HG03439 (cell line): ENCODE data around the gene PPM1G.
A peak's percentile ranks its signal among the peaks of the same experiment; 100 is the strongest.
"Not testable (repeated sequence)": the region's sequence is repeated elsewhere in the genome, so short reads cannot be mapped to it uniquely, and the experiment has no call there.

ENCODE experiments used
- ATAC-seq: cut with Tn5 transposase; IDR thresholded peaks from one replicate; pipeline ENCODE4 v1.9.1; 2021; ENCODE audit warnings: mild to moderate bottlenecking, moderate library complexity; ENCODE audit not compliant: unreplicated experiment

PPM1G gene

DNA sequence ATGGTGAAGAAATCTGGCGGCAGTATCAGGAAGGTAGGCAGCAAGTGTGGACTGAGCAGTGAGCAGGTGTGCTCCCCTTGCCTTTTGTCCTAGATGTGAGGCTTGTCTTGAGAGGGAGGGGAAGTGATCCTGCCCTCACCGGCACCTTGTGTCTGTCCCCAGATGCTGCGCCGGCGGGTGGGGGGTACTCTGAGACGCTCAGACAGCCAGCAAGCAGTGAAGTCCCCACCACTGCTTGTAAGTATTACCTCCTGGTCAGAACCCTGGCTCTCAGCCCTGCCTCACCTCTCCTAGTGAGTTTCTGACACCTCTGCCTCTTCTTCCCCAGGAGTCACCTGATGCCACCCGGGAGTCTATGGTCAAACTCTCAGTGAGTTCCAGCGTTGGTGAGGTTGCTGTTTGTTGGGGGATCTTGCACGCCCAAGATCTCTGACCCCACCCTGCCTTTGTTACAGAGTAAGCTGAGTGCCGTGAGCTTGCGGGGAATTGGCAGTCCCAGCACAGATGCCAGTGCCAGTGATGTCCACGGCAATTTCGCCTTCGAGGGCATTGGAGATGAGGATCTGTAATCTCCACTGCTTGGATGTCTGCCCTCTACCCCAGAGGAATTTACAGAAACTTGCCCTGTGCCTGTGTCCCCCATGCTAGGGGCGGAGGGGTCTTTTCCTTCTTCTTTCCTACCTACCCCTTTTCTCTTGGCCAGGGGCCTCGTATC lies 33.1 kb downstream of the PPM1G start:
- ATAC-seq: no peak

DNA sequence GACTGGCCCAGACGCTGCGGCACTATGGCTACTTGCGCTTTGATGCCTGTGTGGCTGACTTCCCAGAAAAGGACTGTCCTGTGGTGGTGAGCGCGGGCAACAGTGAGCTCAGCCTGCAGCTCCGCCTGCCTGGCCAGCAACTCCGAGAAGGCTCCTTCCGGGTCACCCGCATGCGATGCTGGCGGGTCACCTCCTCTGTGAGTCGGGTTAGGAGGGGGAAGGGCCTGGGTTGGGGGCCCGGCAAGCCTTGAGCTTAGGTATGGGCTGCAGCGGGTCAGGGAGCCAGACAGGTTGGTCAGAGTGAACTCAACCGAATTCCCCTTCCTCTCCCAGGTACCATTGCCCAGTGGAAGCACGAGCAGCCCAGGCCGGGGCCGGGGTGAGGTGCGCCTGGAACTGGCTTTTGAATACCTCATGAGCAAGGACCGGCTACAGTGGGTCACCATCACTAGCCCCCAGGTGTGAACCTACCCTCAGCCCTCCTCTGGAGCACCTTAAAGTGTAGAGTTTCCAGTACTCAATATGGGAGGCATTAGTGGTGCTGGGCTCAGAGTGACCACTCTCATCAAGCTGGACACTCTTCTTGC lies 33.8 kb downstream of the PPM1G start:
- no peak for ATAC-seq

DNA sequence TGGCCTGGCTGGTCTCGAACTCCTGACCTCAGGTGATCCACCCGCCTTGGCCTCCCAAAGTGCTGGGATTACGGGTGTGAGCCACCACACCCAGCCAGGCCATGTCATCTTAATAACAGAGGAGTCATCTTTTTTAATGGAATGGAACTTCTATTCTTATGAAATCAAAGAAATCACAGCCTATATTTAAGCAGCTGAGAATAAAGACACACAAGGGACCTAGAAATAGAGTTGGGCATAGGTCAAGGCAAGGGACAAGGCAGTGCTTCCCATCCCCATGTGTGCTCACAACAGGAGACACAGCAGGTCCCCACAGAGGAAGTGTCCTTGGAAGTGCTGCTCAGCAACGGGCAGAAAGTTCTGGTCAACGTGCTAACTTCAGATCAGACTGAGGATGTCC lies 35.8 kb downstream of the PPM1G start:
- ATAC-seq: no peak

DNA sequence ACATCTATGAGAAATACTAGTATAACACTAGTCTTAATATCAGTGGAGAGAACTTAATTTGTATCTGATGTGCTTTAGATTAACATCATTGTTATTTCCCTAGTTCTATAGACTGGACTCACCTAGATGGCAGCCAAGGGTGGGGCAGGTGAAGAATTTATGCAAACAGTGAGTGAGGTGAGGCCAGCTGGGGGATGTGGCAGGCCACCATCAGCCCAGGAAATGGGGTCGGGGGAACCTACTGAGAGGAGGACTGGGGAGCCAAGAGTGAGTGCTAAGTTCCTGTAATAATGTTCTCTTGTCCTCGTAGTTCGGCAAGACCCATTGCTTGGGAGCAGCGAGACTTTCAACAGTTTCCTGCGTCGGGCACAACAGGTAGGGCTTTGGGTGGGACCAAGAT lies 36.5 kb downstream of the PPM1G start:
- no peak for ATAC-seq

DNA sequence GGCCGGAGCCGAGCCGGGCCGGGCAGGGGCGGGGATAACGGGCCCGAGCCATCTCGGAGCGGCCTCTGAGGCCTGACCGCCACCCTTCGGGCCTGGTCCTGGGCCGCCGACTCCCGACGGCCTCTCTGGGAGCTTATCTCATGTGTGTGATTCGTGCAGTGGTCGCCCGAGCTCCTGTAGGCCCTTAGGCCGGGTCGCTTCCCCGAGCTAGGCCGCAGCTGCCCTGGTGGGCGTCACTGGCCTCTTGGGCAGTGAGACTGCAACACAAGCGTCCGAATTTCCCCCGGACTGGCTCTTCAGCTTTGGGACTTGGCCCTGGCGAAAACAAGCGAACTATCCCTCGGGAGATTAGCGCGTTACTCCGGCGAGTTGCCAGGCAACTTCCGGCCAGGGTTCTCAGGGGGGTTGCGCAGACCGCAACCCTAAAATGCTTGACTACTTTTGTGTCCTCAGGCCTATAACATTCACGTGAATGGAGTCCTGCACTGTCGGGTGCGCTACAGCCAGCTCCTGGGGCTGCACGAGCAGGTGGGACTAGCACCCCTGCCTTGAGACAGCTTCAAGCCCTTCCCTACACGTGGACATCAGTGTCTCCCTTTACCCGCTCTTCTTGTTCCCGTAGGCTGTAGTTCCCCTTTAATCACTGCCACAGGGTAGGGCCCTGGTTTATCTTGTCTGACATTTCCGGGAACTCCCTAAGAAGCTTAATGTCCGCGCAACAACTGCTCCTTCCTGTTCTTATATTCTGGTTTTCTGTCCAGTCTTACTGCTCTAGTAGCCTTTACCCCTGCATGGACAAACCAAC lies 38.4 kb downstream of the PPM1G start:
- ATAC-seq: peak; percentile 2

DNA sequence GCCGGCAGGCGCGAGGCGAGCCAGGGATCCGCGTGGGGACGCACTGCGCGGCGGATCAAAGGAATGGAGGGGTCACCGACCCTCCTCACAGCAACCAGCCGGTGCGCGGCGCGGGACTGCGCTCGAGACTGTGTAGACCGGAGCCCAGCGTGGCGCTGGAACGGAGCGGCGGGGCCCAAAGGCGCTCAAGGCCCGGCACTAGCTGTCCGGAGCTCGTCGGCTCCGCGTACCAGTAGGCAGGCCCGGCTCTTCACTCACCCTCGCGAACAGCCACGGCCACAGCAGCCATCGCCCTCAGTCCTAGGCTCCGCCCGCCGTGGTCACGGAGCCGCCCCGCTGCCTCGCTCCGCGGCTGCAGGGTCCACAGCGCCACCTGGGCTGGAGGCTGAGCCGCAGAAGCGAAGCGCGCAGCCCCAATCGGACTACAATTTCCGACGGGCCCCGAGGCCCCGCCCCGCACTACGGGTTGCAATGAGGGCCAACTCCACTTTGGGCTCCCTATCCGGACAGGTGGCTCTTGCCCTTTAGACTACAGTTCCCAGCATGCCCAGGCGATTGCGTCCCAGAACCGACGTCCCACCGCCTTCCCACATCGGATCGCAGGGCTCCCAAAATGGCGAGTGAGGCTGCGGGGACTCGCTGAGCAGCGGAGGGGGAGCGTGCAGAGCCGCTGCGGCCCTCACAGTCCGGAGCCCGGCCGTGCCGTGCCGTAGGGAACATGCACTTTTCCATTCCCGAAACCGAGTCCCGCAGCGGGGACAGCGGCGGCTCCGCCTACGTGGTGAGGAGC lies 39.2 kb downstream of the PPM1G start, which contains the start of the genes EIF2B4 and SNX17:
Gene EIF2B4 (minus strand): TSS at position 313 of the 790 bp plus-strand sequence. CDS start 24 bp downstream, at position 289.
Gene SNX17 (plus strand): TSS at position 591 of the 790 bp plus-strand sequence. CDS start 128 bp downstream, at position 719.
- ATAC-seq: peak; percentile 89

DNA sequence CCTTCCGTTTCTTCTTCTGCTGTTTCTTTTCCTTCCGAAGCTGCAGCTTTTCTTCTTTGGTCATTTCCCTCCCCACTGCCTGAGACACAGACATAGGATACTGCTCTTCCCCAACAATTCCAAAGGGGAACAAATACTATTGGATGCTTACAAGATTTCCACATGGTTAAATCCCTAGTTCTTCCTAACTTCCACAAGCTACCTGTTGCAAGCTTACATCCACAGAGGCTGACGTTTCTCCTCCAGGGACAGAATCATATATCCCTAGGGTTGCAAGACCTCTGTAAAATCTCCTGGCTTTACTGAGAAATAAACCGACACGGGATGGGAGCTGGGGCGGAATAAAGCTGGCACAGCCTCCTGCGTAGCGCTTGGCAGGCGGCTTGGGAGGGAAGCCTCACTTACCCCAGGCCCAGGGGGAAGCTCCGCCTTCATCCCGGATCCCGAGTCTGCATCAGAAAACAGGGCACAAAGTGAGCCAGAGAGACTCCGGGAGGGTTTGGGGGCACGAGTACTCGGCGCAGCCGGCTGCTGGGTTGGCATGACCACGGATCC lies 39.8 kb downstream of the PPM1G start:
- no peak for ATAC-seq

DNA sequence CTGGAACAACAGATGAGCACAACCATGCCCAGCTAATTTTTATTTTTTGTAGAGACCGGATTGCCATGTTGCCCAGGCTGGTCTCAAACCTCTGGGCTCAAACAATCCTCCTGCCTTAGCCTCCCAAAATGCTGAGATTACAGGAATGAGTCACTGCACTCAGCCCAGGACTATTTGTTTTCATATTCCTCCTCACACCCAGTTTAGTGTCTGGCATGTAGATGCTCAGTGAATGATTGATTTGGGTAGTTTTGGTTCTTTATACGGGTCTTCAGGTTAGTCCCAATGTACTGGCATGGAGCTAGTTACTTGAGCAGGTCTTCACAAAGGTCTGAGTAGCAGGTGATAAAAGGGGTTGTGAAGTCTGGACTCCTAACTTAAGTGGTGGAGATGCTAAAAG lies 45.5 kb downstream of the PPM1G start:
- no peak for ATAC-seq

DNA sequence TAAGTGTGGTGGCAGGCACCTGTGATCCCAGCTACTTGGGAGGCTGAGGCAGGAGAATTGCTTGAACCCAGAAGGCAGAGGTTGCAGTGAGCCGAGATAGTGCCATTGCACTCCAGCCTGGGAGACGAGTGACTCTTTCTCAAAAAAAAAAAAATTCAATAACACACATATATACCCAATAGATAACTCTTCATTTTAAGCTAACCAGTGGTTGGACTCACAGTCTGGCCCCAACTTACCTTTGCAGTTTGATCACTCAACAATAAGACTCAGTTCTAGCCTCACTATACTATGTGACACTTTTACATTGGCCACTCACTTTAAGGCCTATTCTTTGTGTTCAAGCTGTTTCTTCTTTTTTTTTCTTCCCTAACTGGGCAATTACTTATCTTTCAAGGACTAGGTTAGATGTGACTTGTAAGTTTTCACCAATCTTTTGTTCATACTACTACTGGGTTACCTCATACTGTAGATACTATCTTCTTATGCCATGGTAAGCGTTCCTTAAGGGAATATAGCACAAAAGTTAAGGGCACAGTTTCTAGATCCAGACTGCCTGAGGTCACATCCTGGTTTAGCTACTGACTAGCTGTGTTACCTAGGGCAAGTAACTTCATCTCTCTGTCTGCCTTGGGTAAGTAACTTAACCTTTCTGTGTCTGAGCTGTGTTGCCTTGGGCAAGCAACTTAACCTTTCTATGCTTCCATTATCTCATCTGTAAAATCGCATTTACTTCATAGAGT lies 46.5 kb downstream of the PPM1G start:
- no peak for ATAC-seq

DNA sequence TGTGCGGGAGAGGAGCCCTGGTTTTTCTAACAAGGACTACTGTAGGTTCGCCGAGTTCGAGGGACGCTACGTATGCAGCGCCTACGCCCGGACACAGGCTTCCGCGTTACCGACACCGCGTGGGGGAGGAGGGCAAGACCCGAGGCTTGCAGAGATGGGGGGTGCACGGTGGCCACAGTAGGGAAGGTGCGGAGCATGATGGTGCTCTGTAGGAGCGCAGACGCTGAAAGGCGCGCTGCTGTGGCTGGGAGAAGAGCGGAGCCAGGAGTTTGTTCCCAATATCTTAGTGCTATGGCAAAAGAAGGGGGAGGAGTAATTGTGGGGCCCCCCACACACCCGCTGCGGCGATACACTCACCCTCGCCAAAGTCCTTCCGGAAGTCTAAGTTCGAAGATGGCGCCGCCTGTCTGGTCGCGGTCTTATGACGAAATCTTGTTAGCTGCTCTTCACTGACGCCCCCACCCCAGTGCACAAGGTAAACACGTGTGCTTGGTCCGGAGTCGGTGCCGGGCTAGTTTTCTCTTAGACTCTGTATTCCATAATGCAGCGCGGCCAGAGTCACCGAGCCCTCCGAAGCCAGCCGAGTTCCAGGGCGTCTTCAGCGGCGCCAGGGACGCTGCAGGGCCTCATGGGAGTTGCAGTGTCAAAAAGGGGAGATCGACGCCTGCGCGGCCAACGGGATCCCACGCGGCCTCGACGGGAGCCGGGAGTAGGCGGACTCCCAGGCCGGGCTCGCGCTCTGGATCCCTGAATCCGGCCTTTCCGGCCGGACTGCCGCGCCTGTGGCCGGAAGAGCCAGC lies 52.8 kb downstream of the PPM1G start, which contains the start of gene GTF3C2:
Gene GTF3C2 (minus strand): TSS at position 383 of the 800 bp plus-strand sequence. CDS start 13,210 bp downstream, outside the sequence.
- peak; percentile 84 for ATAC-seq

DNA sequence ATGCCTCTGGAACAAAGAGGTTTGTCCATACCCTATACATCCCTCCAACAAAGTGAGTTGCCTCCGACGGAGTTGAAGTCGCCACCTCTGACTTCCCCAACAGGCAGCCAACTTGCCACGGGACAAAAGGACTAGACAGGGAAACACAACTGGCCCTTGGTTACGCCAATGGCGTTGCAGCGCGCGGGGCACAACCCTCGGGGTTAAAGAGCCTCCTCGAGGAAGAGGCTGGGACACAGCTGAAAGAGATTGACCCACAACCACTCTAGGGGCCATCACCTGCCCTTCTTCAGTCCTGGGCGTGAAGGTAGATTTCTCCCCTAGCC lies 53.4 kb downstream of the PPM1G start:
- peak; percentile 36 for ATAC-seq

DNA sequence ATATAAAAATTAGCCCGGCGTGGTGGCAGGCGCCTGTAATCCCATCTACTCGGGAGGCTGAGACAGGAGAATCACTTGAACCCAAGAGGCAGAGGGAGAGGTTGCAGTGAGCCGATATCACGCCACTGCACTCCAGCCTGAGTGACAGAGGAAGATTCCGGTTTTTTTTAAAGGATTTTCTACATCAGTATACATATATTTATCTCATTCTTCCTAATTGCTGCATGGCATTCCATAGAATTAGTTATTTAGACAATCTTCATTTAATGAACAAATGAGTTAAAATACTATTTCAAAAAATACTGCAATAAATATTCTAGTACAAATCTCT lies 54.8 kb downstream of the PPM1G start:
- no peak for ATAC-seq

DNA sequence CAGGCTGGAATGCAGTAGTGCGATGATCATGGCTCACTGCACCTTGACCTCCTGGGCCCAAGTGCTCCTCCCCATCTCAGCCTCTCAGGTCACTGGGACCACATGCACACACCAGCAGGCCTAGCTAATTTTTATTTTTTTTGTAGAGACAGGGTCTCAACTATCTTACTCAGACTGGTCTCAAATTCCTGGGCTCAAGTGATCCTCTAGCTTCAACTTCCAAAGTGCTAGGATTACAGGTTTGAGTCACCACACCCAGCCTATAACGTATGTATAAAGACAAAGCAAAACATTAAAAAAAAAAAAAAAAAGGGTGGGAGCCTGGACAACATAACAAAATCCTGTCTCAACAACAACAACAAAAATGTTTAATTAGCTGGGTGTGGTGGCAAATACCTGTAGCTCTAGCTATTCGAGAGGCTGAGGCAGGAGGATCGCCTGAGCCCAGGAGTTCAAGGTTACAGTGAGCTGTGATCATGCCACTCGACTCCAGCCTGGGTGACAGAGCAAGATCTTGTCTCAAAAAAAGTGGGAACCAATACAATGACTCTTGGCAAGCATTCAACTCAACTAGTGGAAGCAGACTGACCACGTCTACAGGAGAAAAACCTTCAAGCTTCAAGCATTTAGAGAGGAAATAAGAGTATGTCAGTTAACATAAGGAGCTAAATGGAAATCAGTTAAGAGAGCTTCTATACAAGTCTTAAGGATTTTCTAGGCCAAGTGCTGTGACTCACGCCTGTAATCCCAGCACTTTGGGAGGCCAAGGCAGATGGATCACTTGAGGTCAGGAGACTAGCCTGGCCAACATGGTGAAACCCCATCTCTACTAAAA lies 55.4 kb downstream of the PPM1G start:
- ATAC-seq: no peak

DNA sequence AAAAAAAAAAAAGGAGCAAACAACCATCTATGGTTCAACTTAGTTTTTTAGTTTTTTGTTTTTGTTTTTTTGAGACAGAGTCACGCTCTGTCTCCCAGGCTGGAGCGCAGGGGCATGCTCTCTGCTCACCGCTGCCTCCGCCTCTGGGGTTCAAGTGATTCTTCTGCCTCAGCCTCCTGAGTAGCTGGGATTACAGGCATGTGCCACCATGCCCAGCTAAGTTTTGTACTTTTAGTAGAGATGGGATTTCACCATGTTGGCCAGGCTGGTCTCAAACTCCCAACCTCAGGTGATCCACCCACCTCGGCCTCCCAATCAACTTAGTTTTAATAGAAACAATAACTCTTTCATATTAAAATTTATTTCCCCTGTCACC lies 56.0 kb downstream of the PPM1G start:
- not testable (repeated sequence) for ATAC-seq

DNA sequence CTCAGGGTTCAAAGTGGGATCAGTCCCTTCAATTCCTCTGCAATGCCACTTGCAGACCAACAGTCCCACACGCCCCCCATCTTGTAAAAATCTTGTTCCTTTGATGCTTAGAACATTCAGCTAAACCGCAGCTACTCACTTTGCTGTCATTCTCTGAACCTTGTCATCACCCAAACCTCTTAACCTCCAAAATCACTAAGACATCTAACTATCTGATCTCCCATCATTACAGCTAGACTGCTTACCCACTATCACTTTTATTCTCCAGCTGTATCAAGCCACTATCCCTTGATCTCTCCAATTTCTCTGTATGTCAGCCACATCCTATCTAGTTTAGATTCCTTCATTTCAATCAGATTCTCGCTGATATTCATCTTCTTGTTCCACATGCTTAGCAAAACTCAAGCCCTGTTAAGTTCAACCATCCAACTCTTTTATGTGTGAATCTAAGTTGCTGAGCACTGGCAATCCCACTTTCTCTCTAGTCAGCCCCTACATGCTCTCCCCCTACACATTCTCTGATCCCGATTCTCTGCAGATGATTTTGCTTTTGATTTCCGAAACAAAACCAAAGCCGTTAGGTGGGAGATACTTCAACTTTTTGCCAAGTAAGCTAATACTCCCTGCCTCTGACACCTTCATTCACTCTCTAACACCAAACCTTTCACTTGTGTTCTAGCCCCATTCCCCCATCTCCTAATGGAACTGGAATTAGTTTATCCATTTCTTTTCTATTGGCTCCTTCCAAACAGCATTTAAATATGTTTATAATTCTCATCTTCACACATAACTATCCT lies 57.4 kb downstream of the PPM1G start:
- no peak for ATAC-seq

DNA sequence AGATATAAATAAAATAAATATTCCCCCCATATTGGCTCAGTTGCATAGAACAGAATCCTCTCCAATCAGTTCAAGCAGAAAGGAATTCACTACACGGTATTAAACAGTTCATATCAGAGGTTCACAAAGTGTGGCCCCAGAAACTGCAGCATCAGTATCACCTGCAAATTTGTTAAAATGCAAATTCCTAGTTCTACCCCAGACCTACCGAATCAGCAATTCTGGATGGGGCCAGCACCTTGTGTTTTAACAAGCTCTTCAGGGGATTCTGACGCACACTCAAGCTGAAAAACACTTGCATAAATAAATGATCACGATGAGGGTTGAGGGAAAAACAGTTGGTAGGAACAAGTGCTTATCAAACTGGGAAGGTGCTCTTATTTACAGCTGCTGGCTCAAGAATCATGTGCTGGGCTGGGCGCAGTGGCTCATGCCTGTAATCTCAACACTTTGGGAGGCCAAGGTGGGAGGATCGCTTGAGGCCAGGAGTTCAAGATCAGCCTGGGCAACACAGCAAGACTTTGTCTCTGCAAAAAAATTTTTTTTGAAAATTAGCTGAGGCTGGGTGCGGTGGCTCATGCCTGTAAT lies 59.2 kb downstream of the PPM1G start:
- no peak for ATAC-seq

DNA sequence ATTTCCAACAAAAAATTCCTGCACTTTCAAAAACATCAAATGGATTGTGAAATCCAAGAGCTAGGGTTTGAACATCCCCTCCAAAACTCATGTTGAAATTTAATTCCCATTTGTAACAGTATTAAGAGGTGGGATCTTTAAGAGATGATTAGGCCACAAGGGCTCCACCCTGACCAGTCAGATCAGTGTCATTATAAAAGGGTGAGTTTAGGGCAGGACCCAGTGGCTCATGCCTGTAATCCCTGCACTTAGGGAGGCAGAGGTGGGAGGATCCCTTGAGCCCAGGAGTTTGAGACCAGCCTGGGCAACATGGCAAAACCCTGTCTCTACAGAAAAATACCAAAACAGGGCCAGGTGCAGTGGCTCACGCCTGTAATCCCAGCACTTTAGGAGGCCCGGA lies 61.8 kb downstream of the PPM1G start:
- ATAC-seq: no peak
